ENCODE measurements around the gene TMEM130. TPM values are rescaled to one million over a fixed set of nuclear protein-coding genes. Genes with fewer than 3 reads are reported as not detected.

Gene TMEM130
- total and polyA plus RNA-seq, 10 of the 15 experiments (the other 5 are each of a cell fraction or from before 2014, with no cell fraction given), result 0.04 to 0.15 (median 0.11) TPM; not detected in 7

DNA sequence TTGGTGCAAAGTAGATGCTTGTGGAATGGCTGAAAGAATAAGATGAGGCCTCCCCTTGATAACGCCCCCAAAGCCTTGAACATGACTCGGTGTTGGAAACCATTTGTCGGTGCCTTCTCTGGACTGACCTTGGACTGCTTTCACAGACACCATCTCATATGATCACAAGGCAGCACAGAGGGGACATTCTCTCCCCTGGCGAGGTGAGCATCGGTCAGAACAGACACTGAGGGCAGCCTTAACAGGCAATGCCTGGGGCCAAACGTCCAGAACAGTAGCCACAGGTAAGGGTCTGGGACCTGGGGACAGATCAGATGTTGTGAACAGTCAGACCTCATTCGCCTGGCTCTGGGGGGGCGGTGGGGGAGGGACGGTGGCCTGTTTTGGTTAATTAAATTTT is 5.7 kb upstream of the TMEM130 start:
- intact Hi-C loops (cut with micrococcal nuclease; ENCODE audit: unreplicated experiment), result no loop called here
- CTCF ChIA-PET, result no interaction called here

More for the DNA sequence above, 5.7 kb upstream of the TMEM130 start:
- Histone ChIP-seq H3K79me2 (ENCODE audit: control insufficient read depth, insufficient read depth, low read length) (peaks cover 21% of the 10 kb centered on the region), H3K4me2 (ENCODE audit: control insufficient read depth, insufficient read depth) (no peak overlapping the region), H3K4me1 (ENCODE audit: control insufficient read depth, insufficient read depth, low read length) (peaks cover 11% of the 10 kb centered on the region; the same call in 1 of the 2 replicates), H2AFZ (ENCODE audit: control insufficient read depth, low read depth, low read length) (no peak overlapping the region), H4K20me1 (ENCODE audit: control insufficient read depth, insufficient read depth) (no peaks in the 10 kb centered on the region), H3K4me3 (no peak overlapping the region), H3K9ac (ENCODE audit: control insufficient read depth, insufficient read depth, low read length) (no peak overlapping the region), H3K27ac (ENCODE audit: control insufficient read depth, insufficient read depth) (no peak overlapping the region), H3K36me3 (ENCODE audit: control insufficient read depth in 2 of 2, insufficient read depth in 2 of 2, low read length in 1 of 2) (no peaks in the 10 kb centered on the region), H3K9me3 (replicated peaks; ENCODE audit: control insufficient read depth, insufficient read depth, low read length) (no peaks in the 10 kb centered on the region), H3K27me3 (replicated peaks in 1 of 2; ENCODE audit: control insufficient read depth in 2 of 2, insufficient read depth in 2 of 2, low read length in 1 of 2) (peaks cover 2 to 5% of the 10 kb centered on the region in 2 experiments; a peak in 2 of 4 replicates)
- no peak for FAIRE-seq
- DNase-seq (ENCODE audit: low read depth, low spot score), result no peak
- BruUV-seq (replicated peaks), result no TSS peak
- in situ Hi-C loops (cut with MboI), result no loop called here
- POLR2A ChIA-PET, result no interaction called here
- WGBS (ENCODE audit: insufficient coverage, insufficient replicate concordance, low lambda C conversion rate, missing lambda C conversion rate), result 26% methylated on average over 9 of the region's 9 CpGs
- RAD21 ChIA-PET (ENCODE audit: unreplicated experiment), result interaction anchor here (0.7 kb wide), 1 partner anchor 1833 kb away, joined by 4 read pairs; no protein-coding TSS in a partner anchor
- SMC1A ChIA-PET (ENCODE audit: uncharacterized antibody, unreplicated experiment), result no interaction called here
- no peak for TF ChIP-seq TCF7 (IDR thresholded peaks at IDR 0.05; ENCODE audit: borderline replicate concordance)
- TF ChIP-seq RAD21 (IDR thresholded peaks at IDR 0.05; ENCODE audit: insufficient read depth, low read depth, low read length), result no peak
- TF ChIP-seq SIN3A (IDR thresholded peaks at IDR 0.05; ENCODE audit: low read depth, low read length), result no peak
- no peak for TF ChIP-seq POLR2AphosphoS2 (IDR thresholded peaks at IDR 0.05; ENCODE audit: low read depth, low read length)
- TF ChIP-seq NRF1 (conservative IDR thresholded peaks at IDR 0.05; ENCODE audit: low read depth, low read length), result no peak
- TF ChIP-seq EP300 (IDR thresholded peaks at IDR 0.05; ENCODE audit: borderline replicate concordance in 1 of 2, control insufficient read depth in 1 of 2, low read depth in 2 of 2, low read length in 2 of 2), result no peak
- TF ChIP-seq MTA3 (IDR thresholded peaks at IDR 0.05; ENCODE audit: borderline replicate concordance, low read length), result no peak
- no peak for TF ChIP-seq MEF2B (IDR thresholded peaks at IDR 0.05; ENCODE audit: partially characterized antibody, poor library complexity, severe bottlenecking)
- TF ChIP-seq BACH1 (IDR thresholded peaks at IDR 0.05; ENCODE audit: borderline replicate concordance), result no peak
- TF ChIP-seq, protein P1, sequence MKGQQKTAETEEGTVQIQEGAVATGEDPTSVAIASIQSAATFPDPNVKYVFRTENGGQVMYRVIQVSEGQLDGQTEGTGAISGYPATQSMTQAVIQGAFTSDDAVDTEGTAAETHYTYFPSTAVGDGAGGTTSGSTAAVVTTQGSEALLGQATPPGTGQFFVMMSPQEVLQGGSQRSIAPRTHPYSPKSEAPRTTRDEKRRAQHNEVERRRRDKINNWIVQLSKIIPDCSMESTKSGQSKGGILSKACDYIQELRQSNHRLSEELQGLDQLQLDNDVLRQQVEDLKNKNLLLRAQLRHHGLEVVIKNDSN (IDR thresholded peaks at IDR 0.05; ENCODE audit: borderline replicate concordance, extremely low read length, insufficient read depth, low read depth, low read length), result no peak
- no peak for TF ChIP-seq LARP7 (IDR thresholded peaks at IDR 0.05)
- no peak for TF ChIP-seq IRF4 (IDR thresholded peaks at IDR 0.05; ENCODE audit: low read depth, low read length)
- TF ChIP-seq, protein P2, sequence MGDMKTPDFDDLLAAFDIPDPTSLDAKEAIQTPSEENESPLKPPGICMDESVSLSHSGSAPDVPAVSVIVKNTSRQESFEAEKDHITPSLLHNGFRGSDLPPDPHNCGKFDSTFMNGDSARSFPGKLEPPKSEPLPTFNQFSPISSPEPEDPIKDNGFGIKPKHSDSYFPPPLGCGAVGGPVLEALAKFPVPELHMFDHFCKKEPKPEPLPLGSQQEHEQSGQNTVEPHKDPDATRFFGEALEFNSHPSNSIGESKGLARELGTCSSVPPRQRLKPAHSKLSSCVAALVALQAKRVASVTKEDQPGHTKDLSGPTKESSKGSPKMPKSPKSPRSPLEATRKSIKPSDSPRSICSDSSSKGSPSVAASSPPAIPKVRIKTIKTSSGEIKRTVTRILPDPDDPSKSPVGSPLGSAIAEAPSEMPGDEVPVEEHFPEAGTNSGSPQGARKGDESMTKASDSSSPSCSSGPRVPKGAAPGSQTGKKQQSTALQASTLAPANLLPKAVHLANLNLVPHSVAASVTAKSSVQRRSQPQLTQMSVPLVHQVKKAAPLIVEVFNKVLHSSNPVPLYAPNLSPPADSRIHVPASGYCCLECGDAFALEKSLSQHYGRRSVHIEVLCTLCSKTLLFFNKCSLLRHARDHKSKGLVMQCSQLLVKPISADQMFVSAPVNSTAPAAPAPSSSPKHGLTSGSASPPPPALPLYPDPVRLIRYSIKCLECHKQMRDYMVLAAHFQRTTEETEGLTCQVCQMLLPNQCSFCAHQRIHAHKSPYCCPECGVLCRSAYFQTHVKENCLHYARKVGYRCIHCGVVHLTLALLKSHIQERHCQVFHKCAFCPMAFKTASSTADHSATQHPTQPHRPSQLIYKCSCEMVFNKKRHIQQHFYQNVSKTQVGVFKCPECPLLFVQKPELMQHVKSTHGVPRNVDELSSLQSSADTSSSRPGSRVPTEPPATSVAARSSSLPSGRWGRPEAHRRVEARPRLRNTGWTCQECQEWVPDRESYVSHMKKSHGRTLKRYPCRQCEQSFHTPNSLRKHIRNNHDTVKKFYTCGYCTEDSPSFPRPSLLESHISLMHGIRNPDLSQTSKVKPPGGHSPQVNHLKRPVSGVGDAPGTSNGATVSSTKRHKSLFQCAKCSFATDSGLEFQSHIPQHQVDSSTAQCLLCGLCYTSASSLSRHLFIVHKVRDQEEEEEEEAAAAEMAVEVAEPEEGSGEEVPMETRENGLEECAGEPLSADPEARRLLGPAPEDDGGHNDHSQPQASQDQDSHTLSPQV (IDR thresholded peaks at IDR 0.05), result no peak
- TF ChIP-seq, protein P3, sequence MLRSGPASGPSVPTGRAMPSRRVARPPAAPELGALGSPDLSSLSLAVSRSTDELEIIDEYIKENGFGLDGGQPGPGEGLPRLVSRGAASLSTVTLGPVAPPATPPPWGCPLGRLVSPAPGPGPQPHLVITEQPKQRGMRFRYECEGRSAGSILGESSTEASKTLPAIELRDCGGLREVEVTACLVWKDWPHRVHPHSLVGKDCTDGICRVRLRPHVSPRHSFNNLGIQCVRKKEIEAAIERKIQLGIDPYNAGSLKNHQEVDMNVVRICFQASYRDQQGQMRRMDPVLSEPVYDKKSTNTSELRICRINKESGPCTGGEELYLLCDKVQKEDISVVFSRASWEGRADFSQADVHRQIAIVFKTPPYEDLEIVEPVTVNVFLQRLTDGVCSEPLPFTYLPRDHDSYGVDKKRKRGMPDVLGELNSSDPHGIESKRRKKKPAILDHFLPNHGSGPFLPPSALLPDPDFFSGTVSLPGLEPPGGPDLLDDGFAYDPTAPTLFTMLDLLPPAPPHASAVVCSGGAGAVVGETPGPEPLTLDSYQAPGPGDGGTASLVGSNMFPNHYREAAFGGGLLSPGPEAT (IDR thresholded peaks at IDR 0.05; ENCODE audit: low read depth), result no peak
- no peak for TF ChIP-seq FOXK2 (IDR thresholded peaks at IDR 0.05)
- TF ChIP-seq BMI1 (IDR thresholded peaks at IDR 0.05; ENCODE audit: borderline replicate concordance), result no peak
- TF ChIP-seq NBN (IDR thresholded peaks at IDR 0.05), result no peak
- no peak for ATAC-seq

Measured in GM12878 (cell line).